Measurements from ENCODE around the gene INO80C.

INO80C gene

GRCh38 chr18:35426786-35427185 is 71.0 kb downstream of the INO80C start:
- no peak for DNase-seq

- no peak for DNase-seq
Observed at GRCh38 chr18:35424356-35424755, 73.4 kb downstream of the INO80C start.

- no peak for DNase-seq
Observed at GRCh38 chr18:35422237-35422636, 75.5 kb downstream of the INO80C start.

GRCh38 chr18:35418610-35419009 is 79.2 kb downstream of the INO80C start:
- DNase-seq, result no peak

Measured in suppressor macrophage (primary cell).